Endothelial cell of umbilical vein (primary cell): ENCODE results near the gene PMFBP1. TPM values are rescaled to one million over a fixed set of nuclear protein-coding genes. Genes with fewer than 3 reads are reported as not detected.
A peak's percentile ranks its signal among the peaks of the same experiment; 100 is the strongest.

Experiments used
- BruUV-seq: library from RNA; stranded (reverse); fragments of 400-500 nt; replicated peaks from 2 replicates; lab custom pipeline; 2021; lab: Mats Ljungman, UMichigan
- CTCF ChIA-PET: fragments of 300-600, 350-600 bp; sonication (Branson Sonifier 250); formaldehyde crosslinking; loops from one replicate; lab custom pipeline; 2021; ENCODE audit warnings: antibody characterized with exemption, inconsistent platforms; lab: Charles Lee
- POLR2A ChIA-PET: fragments of 300-600, 350-600 bp; sonication (Branson Sonifier 250); formaldehyde crosslinking; loops from one replicate; lab custom pipeline; 2021; ENCODE audit warnings: antibody characterized with exemption, inconsistent platforms; lab: Charles Lee
- DNase-seq: peaks from one replicate; pipeline ENCODE4 v3.0.0-alpha.2; 2011; ENCODE audit warnings: low read depth, low spot score
- FAIRE-seq: peaks from 2 replicates; lab custom pipeline; 2011; peaks lifted over from hg19 to GRCh38; lab: Jason Lieb, UNC
- H2AFZ ChIP-seq: 2 replicates; pipeline ENCODE4 v1.6.0; 2012; ENCODE audit warnings: low read depth, low read length, control low read depth, inconsistent platforms
- H3K27ac ChIP-seq: 2 replicates; pipeline ENCODE4 v1.5.1; 2011; ENCODE audit warnings: low read depth, mild to moderate bottlenecking, control low read depth, low read length, moderate library complexity; ENCODE audit not compliant: insufficient read depth
- H3K27me3 ChIP-seq, 2 experiments: 2 replicates each; pipeline versions ENCODE4 v1.6.0 to v1.6.1; 2011; ENCODE audit warnings: low read length in 2 of 2, mixed read lengths in 1 of 2; ENCODE audit not compliant: control insufficient read depth in 2 of 2, insufficient read depth in 2 of 2
- H3K36me3 ChIP-seq, 2 experiments: 2 replicates in 1 of 2; 3 replicates in 1 of 2; pipeline ENCODE4 v1.5.1; 2011; ENCODE audit warnings: low read length in 2 of 2, mild to moderate bottlenecking in 1 of 2, moderate library complexity in 1 of 2; ENCODE audit not compliant: control insufficient read depth in 2 of 2, insufficient read depth in 2 of 2; ENCODE audit errors: extremely low read depth in 1 of 2
- H3K4me1 ChIP-seq: 3 replicates; pipeline ENCODE4 v1.5.1; 2011; ENCODE audit warnings: mild to moderate bottlenecking, low read length; ENCODE audit not compliant: control insufficient read depth, insufficient read depth; ENCODE audit errors: extremely low read depth
- H3K4me2 ChIP-seq: 2 replicates; pipeline ENCODE4 v1.6.1; 2011; ENCODE audit warnings: low read length, control low read depth, mixed read lengths; ENCODE audit not compliant: insufficient read depth
- H3K4me3 ChIP-seq, 3 experiments: fragments of 200-600 bp in 1 of 3; sonication (generic), shearing (Covaris generic) in 1 of 3; replicated peaks in 1 of 3; 2 replicates each; pipeline ENCODE4 v1.5.1; 2011 to 2016; ENCODE audit warnings: control low read depth in 3 of 3, low read length in 3 of 3, mild to moderate bottlenecking in 2 of 3, inconsistent platforms in 1 of 3, low read depth in 1 of 3, moderate library complexity in 1 of 3; ENCODE audit not compliant: insufficient read depth in 1 of 3
- H3K79me2 ChIP-seq: 2 replicates; pipeline ENCODE4 v1.6.0; 2012; ENCODE audit warnings: low read length, inconsistent platforms; ENCODE audit not compliant: control insufficient read depth, insufficient read depth
- H3K9ac ChIP-seq: replicated peaks from 2 replicates; pipeline ENCODE3; 2011; ENCODE audit warnings: low read length, control low read depth; ENCODE audit not compliant: insufficient read depth; ENCODE audit errors: extremely low read depth
- H3K9me1 ChIP-seq: replicated peaks from 3 replicates; pipeline ENCODE4 v1.6.0; 2011; ENCODE audit warnings: mild to moderate bottlenecking, low read length; ENCODE audit not compliant: control insufficient read depth, insufficient read depth; ENCODE audit errors: extremely low read depth
- H3K9me3 ChIP-seq: replicated peaks from 2 replicates; pipeline ENCODE4 v1.5.1; 2012; ENCODE audit warnings: low read length, inconsistent platforms; ENCODE audit not compliant: control insufficient read depth, insufficient read depth
- H4K20me1 ChIP-seq: replicated peaks from 2 replicates; pipeline ENCODE3; 2011; ENCODE audit warnings: mild to moderate bottlenecking, low read length; ENCODE audit not compliant: control insufficient read depth, insufficient read depth; ENCODE audit errors: extremely low read depth
- CTCF ChIP-seq, 2 donors: IDR thresholded peaks; 1 replicate in 1 of 2; 2 replicates in 1 of 2; pipeline ENCODE4 v1.5.1; 2011; ENCODE audit warnings: low read length in 2 of 2, mild to moderate bottlenecking in 2 of 2, moderate library complexity in 2 of 2, control low read depth in 1 of 2, inconsistent platforms in 1 of 2, low read depth in 1 of 2; ENCODE audit not compliant: insufficient read depth in 1 of 2; ENCODE audit errors: extremely low read depth in 1 of 2
- EZH2 ChIP-seq: IDR thresholded peaks from 2 replicates; pipeline ENCODE4 v1.6.1; 2012; ENCODE audit warnings: borderline replicate concordance, low read depth, mild to moderate bottlenecking, moderate library complexity, low read length, inconsistent platforms; ENCODE audit not compliant: severe bottlenecking
- FOS ChIP-seq: IDR thresholded peaks from 2 replicates; pipeline ENCODE4 v1.6.1; 2011; ENCODE audit warnings: mild to moderate bottlenecking, low read length, moderate library complexity, borderline replicate concordance; ENCODE audit not compliant: insufficient read depth
- GATA2 ChIP-seq: IDR thresholded peaks from 2 replicates; pipeline ENCODE4 v1.7.0; 2011; ENCODE audit warnings: low read depth, mild to moderate bottlenecking, moderate library complexity, mixed read lengths, low read length; ENCODE audit not compliant: insufficient read length, insufficient read depth
- JUN ChIP-seq: IDR thresholded peaks from 2 replicates; pipeline ENCODE4 v1.6.1; 2011; ENCODE audit warnings: borderline replicate concordance, low read depth; ENCODE audit not compliant: insufficient read length, insufficient read depth
- MAX ChIP-seq: IDR thresholded peaks from 2 replicates; pipeline ENCODE4 v1.6.1; 2011; ENCODE audit not compliant: insufficient read depth, insufficient read length
- MYC ChIP-seq: IDR thresholded peaks from one replicate; pipeline ENCODE4 v1.6.1; 2011; ENCODE audit warnings: mild to moderate bottlenecking, low read depth, low read length
- POLR2A ChIP-seq: IDR thresholded peaks from 2 replicates; pipeline ENCODE4 v1.6.1; 2012; ENCODE audit warnings: low read depth, mild to moderate bottlenecking, control low read depth, low read length
- POLR2AphosphoS5 ChIP-seq: IDR thresholded peaks from 2 replicates; pipeline ENCODE4 v1.6.1; 2012; ENCODE audit warnings: low read depth, mild to moderate bottlenecking, control low read depth, low read length, moderate library complexity; ENCODE audit not compliant: insufficient read depth
- dilution Hi-C: fragments of 300-500 bp; cut with MboI; formaldehyde crosslinking; loops from one replicate; pipeline ENCODE4 v1.15.0; 2019; ENCODE audit warnings: low sequenced_read_pairs; ENCODE audit not compliant: extremely low pct_ligation_motif_present
- intact Hi-C: fragments of 100-400 bp; cut with micrococcal nuclease; formaldehyde crosslinking; loops from one replicate; pipeline ENCODE4 v1.10.0; 2022
- polyA plus RNA-seq, 4 experiments: library from polyadenylated mRNA; depleted of rRNA in 3 of 4; stranded (reverse) in 3 of 4; unstranded in 1 of 4; fragments of >200 nt; gene quantifications; 2 replicates each; pipeline versions ENCODE4 v1.2.1 to v1.2.3, GENCODE V29; 2011 to 2012; ENCODE audit warnings: missing spikeins in 1 of 4
- total RNA-seq: library from RNA; stranded (reverse); gene quantifications from 2 replicates; pipeline ENCODE4 v1.2.3, GENCODE V29; 2021

The PMFBP1 gene
- total and polyA plus RNA-seq, 2 donors (not counting 3 experiments of a cell fraction or from before 2014, with no cell fraction given) = 0.12 to 0.42 TPM

- H3K9me3 ChIP-seq = no peaks in the 10 kb centered on the region
- no TSS peak for BruUV-seq
- no peak overlapping the region for H3K9ac ChIP-seq
- no peak overlapping the region for H3K4me3 ChIP-seq
- H3K27me3 ChIP-seq = no peaks in the 10 kb centered on the region
- no peak overlapping the region for H3K4me2 ChIP-seq
- no peaks in the 10 kb centered on the region for H3K79me2 ChIP-seq
- no peaks in the 10 kb centered on the region for H3K36me3 ChIP-seq
- H3K27ac ChIP-seq = no peak overlapping the region
- no peaks in the 10 kb centered on the region for H4K20me1 ChIP-seq
- DNase-seq (no peak), FAIRE-seq (peak; percentile 56)
- POLR2A ChIA-PET = no interaction called here
- CTCF ChIA-PET = no interaction called here
- dilution Hi-C loops (no loop called here), intact Hi-C loops (no loop called here)
- H3K9me1 ChIP-seq = no peaks in the 10 kb centered on the region
- TF ChIP-seq EZH2 (no peak), MAX (no peak), CTCF (IDR thresholded peaks at IDR 0.05; ENCODE audit: extremely low read depth in 1 of 2, insufficient read depth in 1 of 2, low read depth in 1 of 2, low read length in 2 of 2) (no peak), FOS (no peak), JUN (no peak), POLR2A (no peak), POLR2AphosphoS5 (no peak), MYC (no peak), GATA2 (no peak)
- H2AFZ ChIP-seq = no peak overlapping the region
- no peaks in the 10 kb centered on the region for H3K4me1 ChIP-seq
Observed at GRCh38 chr16:72187551-72187950, 15.6 kb upstream of the PMFBP1 start.
